ENCODE results near the gene VPS37D. TPM values are rescaled to one million over a fixed set of nuclear protein-coding genes. Genes with fewer than 3 reads are reported as not detected.

Gene VPS37D
- polyA plus RNA-seq, 1 donor (not counting 4 experiments of a cell fraction or from before 2014, with no cell fraction given) = 0.81 TPM

DNA sequence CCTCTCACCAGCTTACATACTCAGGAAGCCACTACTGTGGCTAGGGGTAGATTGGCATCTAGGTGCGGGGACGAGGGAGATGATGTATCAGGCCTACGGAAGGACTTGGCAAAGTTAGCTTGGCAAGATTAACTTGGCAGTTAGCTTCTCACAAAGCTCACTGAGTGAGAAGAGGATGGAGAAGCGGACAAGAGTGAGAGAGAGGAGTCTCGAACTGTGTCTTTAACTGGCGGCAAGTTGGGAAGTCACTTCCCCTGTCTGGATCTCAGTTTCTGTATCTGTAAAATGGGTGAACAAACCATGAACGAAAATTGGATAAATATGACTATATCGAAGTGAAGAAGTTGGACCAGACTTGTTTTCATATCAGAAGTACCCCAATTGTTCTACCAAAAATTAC is 33.8 kb upstream of the VPS37D start:
- dilution Hi-C loops (cut with MboI; ENCODE audit: extremely low pct_ligation_motif_present, low sequenced_read_pairs) = no loop called here
- H3K27ac ChIP-seq (ENCODE audit: control insufficient read depth, insufficient read depth, low read length) = no peak overlapping the region

DNA sequence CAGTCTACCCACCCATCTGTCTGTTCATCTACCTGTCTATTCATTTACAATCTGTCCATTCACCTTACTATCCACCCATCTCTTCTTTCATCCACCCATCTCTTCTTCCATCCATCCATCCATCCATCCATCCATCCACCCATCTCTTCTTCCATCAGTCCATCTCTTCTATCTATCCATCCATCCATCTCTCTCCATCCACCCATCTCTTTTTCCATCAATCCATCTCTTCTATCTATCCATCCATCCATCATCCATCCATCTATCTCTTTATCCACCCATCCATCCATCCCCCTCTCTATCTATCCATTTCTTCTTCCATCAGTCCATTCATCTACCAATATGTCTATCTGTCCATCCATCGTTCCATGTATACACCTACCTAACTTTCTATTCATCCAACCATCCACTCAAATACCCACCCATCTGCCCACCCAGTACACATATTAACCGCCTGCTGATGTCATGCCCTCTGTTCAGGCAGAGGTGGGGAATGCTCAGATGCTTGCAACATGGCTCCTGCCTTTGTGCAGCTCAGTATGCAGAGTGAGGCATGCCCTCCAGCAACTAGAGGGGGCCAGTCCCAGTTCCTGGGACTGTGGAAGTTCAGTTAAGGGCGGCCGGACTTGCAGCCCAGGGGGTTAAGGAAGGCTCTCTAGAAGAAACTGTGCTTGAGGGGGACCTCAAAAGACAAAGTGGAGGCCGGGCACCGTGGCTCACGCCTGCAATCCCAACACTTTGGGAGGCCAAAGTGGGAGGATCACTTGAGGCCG is 32.0 kb upstream of the VPS37D start:
- Histone ChIP-seq H3K4me3 (ENCODE audit: control insufficient read depth in 2 of 3, extremely low read depth in 1 of 3, insufficient read depth in 2 of 3, low read depth in 1 of 3, low read length in 3 of 3) (no peak overlapping the region), H3K9me1 (ENCODE audit: control insufficient read depth, extremely low read depth, insufficient read depth, low read length) (no peaks in the 10 kb centered on the region), H2AFZ (ENCODE audit: control insufficient read depth, low read length) (no peak overlapping the region), H3K4me2 (ENCODE audit: control insufficient read depth, extremely low read depth, insufficient read depth, low read depth, low read length) (no peak overlapping the region), H3K9ac (ENCODE audit: control insufficient read depth, extremely low read depth, insufficient read depth, low read length) (no peak overlapping the region), H3K27me3 (ENCODE audit: control insufficient read depth, extremely low read depth, insufficient read depth, low read length) (no peaks in the 10 kb centered on the region), H4K20me1 (ENCODE audit: control insufficient read depth, extremely low read depth, insufficient read depth, low read length) (no peaks in the 10 kb centered on the region), H3K4me1 (ENCODE audit: control insufficient read depth, extremely low read depth, insufficient read depth, low read length) (peaks cover 7% of the 10 kb centered on the region), H3K9me3 (ENCODE audit: control insufficient read depth, low read depth, low read length) (no peaks in the 10 kb centered on the region), H3K79me2 (ENCODE audit: control insufficient read depth, insufficient read depth, low read length) (no peaks in the 10 kb centered on the region), H3K36me3 (ENCODE audit: control insufficient read depth in 2 of 2, extremely low read depth in 1 of 2, insufficient read depth in 2 of 2, low read length in 2 of 2) (no peaks in the 10 kb centered on the region), H3K27ac (ENCODE audit: control insufficient read depth, insufficient read depth, low read length) (no peak overlapping the region)
- dilution Hi-C loops (cut with MboI; ENCODE audit: extremely low pct_ligation_motif_present, low sequenced_read_pairs) = no loop called here
- no peak for FAIRE-seq
- no peak for DNase-seq (ENCODE audit: low read depth, low spot score)
- no peak for TF ChIP-seq EZH2 (IDR thresholded peaks at IDR 0.05; ENCODE audit: low read length)
- TF ChIP-seq, protein P1, sequence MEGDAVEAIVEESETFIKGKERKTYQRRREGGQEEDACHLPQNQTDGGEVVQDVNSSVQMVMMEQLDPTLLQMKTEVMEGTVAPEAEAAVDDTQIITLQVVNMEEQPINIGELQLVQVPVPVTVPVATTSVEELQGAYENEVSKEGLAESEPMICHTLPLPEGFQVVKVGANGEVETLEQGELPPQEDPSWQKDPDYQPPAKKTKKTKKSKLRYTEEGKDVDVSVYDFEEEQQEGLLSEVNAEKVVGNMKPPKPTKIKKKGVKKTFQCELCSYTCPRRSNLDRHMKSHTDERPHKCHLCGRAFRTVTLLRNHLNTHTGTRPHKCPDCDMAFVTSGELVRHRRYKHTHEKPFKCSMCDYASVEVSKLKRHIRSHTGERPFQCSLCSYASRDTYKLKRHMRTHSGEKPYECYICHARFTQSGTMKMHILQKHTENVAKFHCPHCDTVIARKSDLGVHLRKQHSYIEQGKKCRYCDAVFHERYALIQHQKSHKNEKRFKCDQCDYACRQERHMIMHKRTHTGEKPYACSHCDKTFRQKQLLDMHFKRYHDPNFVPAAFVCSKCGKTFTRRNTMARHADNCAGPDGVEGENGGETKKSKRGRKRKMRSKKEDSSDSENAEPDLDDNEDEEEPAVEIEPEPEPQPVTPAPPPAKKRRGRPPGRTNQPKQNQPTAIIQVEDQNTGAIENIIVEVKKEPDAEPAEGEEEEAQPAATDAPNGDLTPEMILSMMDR (optimal IDR thresholded peaks at IDR 0.05 in 1 of 3, IDR thresholded peaks at IDR 0.05 in 1 of 3, conservative IDR thresholded peaks at IDR 0.05 in 1 of 3; ENCODE audit: extremely low read depth in 1 of 3, insufficient read depth in 2 of 3, low read length in 3 of 3) = no peak

More for the DNA sequence above, 33.8 kb upstream of the VPS37D start:
- Histone ChIP-seq H3K9ac (ENCODE audit: control insufficient read depth, extremely low read depth, insufficient read depth, low read length) (no peak overlapping the region), H3K36me3 (ENCODE audit: control insufficient read depth in 2 of 2, extremely low read depth in 1 of 2, insufficient read depth in 2 of 2, low read length in 2 of 2) (no peaks in the 10 kb centered on the region), H3K4me3 (ENCODE audit: control insufficient read depth in 2 of 3, extremely low read depth in 1 of 3, insufficient read depth in 2 of 3, low read depth in 1 of 3, low read length in 3 of 3) (no peak overlapping the region), H2AFZ (ENCODE audit: control insufficient read depth, low read length) (no peak overlapping the region), H3K27me3 (ENCODE audit: control insufficient read depth, extremely low read depth, insufficient read depth, low read length) (peaks cover 4% of the 10 kb centered on the region), H3K4me2 (ENCODE audit: control insufficient read depth, extremely low read depth, insufficient read depth, low read depth, low read length) (no peak overlapping the region), H3K9me1 (ENCODE audit: control insufficient read depth, extremely low read depth, insufficient read depth, low read length) (no peaks in the 10 kb centered on the region), H4K20me1 (ENCODE audit: control insufficient read depth, extremely low read depth, insufficient read depth, low read length) (no peaks in the 10 kb centered on the region), H3K79me2 (ENCODE audit: control insufficient read depth, insufficient read depth, low read length) (no peaks in the 10 kb centered on the region), H3K4me1 (ENCODE audit: control insufficient read depth, extremely low read depth, insufficient read depth, low read length) (peaks cover 7% of the 10 kb centered on the region), H3K9me3 (ENCODE audit: control insufficient read depth, low read depth, low read length) (no peaks in the 10 kb centered on the region)
- DNase-seq (ENCODE audit: low read depth, low spot score) (no peak), FAIRE-seq (no peak)
- TF ChIP-seq, protein P1 (optimal IDR thresholded peaks at IDR 0.05 in 1 of 3, IDR thresholded peaks at IDR 0.05 in 1 of 3, conservative IDR thresholded peaks at IDR 0.05 in 1 of 3; ENCODE audit: extremely low read depth in 1 of 3, insufficient read depth in 2 of 3, low read length in 3 of 3) = no peak
- TF ChIP-seq EZH2 (IDR thresholded peaks at IDR 0.05; ENCODE audit: low read length) = no peak
